Trophoblast cell (in vitro differentiated cells and primary cell): ENCODE measurements around the gene MACROD2.

Experiments used
- DNase-seq, 2 donors: peaks; one replicate each; pipeline ENCODE4 v3.0.0-alpha.2; 2016
- H2AFZ ChIP-seq: 2 replicates; pipeline ENCODE4 v1.6.1; 2013; ENCODE audit warnings: low read length, moderate library complexity, mild to moderate bottlenecking; ENCODE audit not compliant: insufficient read depth, poor library complexity
- H2AK5ac ChIP-seq: 2 replicates; pipeline ENCODE4 v1.6.1; 2013; ENCODE audit warnings: mild to moderate bottlenecking, low read length
- H2BK120ac ChIP-seq: 2 replicates; pipeline ENCODE4 v1.6.1; 2013; ENCODE audit warnings: low read length, mild to moderate bottlenecking, moderate library complexity; ENCODE audit not compliant: insufficient read depth, poor library complexity
- H2BK12ac ChIP-seq: 2 replicates; pipeline ENCODE4 v1.6.1; 2013; ENCODE audit warnings: mild to moderate bottlenecking, low read length, moderate library complexity
- H2BK5ac ChIP-seq: 2 replicates; pipeline ENCODE4 v1.6.1; 2013; ENCODE audit warnings: low read length, low read depth, moderate library complexity, mild to moderate bottlenecking; ENCODE audit not compliant: poor library complexity
- H3K14ac ChIP-seq: 2 replicates; pipeline ENCODE4 v1.6.1; 2013; ENCODE audit warnings: mild to moderate bottlenecking, low read length
- H3K18ac ChIP-seq: 2 replicates; pipeline ENCODE4 v1.6.1; 2013; ENCODE audit warnings: mild to moderate bottlenecking, low read length
- H3K23ac ChIP-seq: 2 replicates; pipeline ENCODE4 v1.6.1; 2013; ENCODE audit warnings: low read length
- H3K27ac ChIP-seq: 2 replicates; pipeline ENCODE4 v1.5.1; 2013; ENCODE audit warnings: low read depth, mild to moderate bottlenecking, inconsistent platforms, low read length, moderate library complexity
- H3K27me3 ChIP-seq: 2 replicates; pipeline ENCODE4 v1.6.1; 2013; ENCODE audit warnings: inconsistent platforms, mild to moderate bottlenecking, low read length, moderate library complexity; ENCODE audit not compliant: insufficient read depth
- H3K36me3 ChIP-seq, 2 experiments: 1 replicate in 1 of 2; 2 replicates in 1 of 2; pipeline ENCODE4 v1.6.1; 2013; ENCODE audit warnings: low read length in 2 of 2, mild to moderate bottlenecking in 2 of 2, moderate library complexity in 1 of 2; ENCODE audit not compliant: insufficient read depth in 2 of 2, control insufficient read depth in 1 of 2
- H3K4ac ChIP-seq: 2 replicates; pipeline ENCODE4 v1.6.1; 2013; ENCODE audit warnings: low read depth, mild to moderate bottlenecking, low read length, moderate library complexity
- H3K4me1 ChIP-seq, 2 experiments: 1 replicate in 1 of 2; 2 replicates in 1 of 2; pipeline ENCODE4 v1.6.1; 2013; ENCODE audit warnings: low read length in 2 of 2, mild to moderate bottlenecking in 2 of 2, moderate library complexity in 1 of 2; ENCODE audit not compliant: insufficient read depth in 2 of 2, control insufficient read depth in 1 of 2
- H3K4me2 ChIP-seq: 2 replicates; pipeline ENCODE4 v1.6.1; 2013; ENCODE audit warnings: inconsistent platforms, mild to moderate bottlenecking, low read length, moderate library complexity
- H3K4me3 ChIP-seq: 2 replicates; pipeline ENCODE4 v1.5.1; 2013; ENCODE audit warnings: mild to moderate bottlenecking, low read depth, low read length, inconsistent platforms
- H3K79me1 ChIP-seq: one replicate; pipeline ENCODE4 v1.6.1; 2013; ENCODE audit warnings: low read length
- H3K79me2 ChIP-seq: 2 replicates; pipeline ENCODE4 v1.6.1; 2013; ENCODE audit warnings: low read length, mild to moderate bottlenecking; ENCODE audit not compliant: control insufficient read depth, insufficient read depth, poor library complexity
- H3K9ac ChIP-seq: 2 replicates; pipeline ENCODE4 v1.6.1; 2013; ENCODE audit warnings: mild to moderate bottlenecking, low read length
- H3K9me3 ChIP-seq: 2 replicates; pipeline ENCODE4 v1.6.1; 2013; ENCODE audit warnings: low read depth, mild to moderate bottlenecking, control low read depth, inconsistent platforms, low read length; ENCODE audit not compliant: insufficient read depth
- H4K12ac ChIP-seq: 2 replicates; pipeline ENCODE4 v1.6.1; 2013; ENCODE audit warnings: low read depth, mild to moderate bottlenecking, low read length, moderate library complexity
- H4K8ac ChIP-seq: 2 replicates; pipeline ENCODE4 v1.6.1; 2013; ENCODE audit warnings: low read depth, mild to moderate bottlenecking, low read length, moderate library complexity
- H4K91ac ChIP-seq: one replicate; pipeline ENCODE4 v1.6.1; 2013; ENCODE audit warnings: low read depth, mild to moderate bottlenecking, low read length, moderate library complexity
- WGBS: extraction: QIAGEN DNeasy Blood & Tissue Kit; methylation state at CpG from one replicate; pipeline ENCODE4 v1.1.7; 2013; ENCODE audit warnings: missing lambda C conversion rate; ENCODE audit not compliant: insufficient read length, insufficient coverage; ENCODE audit errors: extremely low coverage; 5-methylcytosine and 5-hydroxymethylcytosine counted together

The MACROD2 gene

GRCh38 chr20:15642109-15642508 is 1646.8 kb downstream of the MACROD2 start:
- H2AK5ac ChIP-seq: no peak overlapping the region
- H3K4ac ChIP-seq: no peak overlapping the region
- peaks cover 1% of the 10 kb centered on the region for H3K9me3 ChIP-seq
- H2BK12ac ChIP-seq: no peak overlapping the region
- no peak overlapping the region for H4K12ac ChIP-seq
- no peak overlapping the region for H3K4me2 ChIP-seq
- no peak overlapping the region for H4K8ac ChIP-seq
- H3K79me2 ChIP-seq: no peaks in the 10 kb centered on the region
- H2BK5ac ChIP-seq: no peak overlapping the region
- H3K4me1 ChIP-seq: no peaks in the 10 kb centered on the region
- H3K14ac ChIP-seq: no peak overlapping the region
- H4K91ac ChIP-seq: no peak overlapping the region
- no peaks in the 10 kb centered on the region for H3K79me1 ChIP-seq
- DNase-seq: no peak
- no peak overlapping the region for H3K4me3 ChIP-seq
- no peaks in the 10 kb centered on the region for H3K36me3 ChIP-seq
- H2BK120ac ChIP-seq: no peak overlapping the region
- no peak overlapping the region for H2AFZ ChIP-seq
- no peak overlapping the region for H3K18ac ChIP-seq
- no peak overlapping the region for H3K27ac ChIP-seq
- no peak overlapping the region for H3K23ac ChIP-seq
- H3K9ac ChIP-seq: no peak overlapping the region
- no CpG with 5 or more reads among the region's 6 CpGs for WGBS
- H3K27me3 ChIP-seq: no peaks in the 10 kb centered on the region

- H2AFZ ChIP-seq: no peak overlapping the region
- no peak overlapping the region for H4K8ac ChIP-seq
Observed at GRCh38 chr20:15642676-15643075, 1647.4 kb downstream of the MACROD2 start.

DNA sequence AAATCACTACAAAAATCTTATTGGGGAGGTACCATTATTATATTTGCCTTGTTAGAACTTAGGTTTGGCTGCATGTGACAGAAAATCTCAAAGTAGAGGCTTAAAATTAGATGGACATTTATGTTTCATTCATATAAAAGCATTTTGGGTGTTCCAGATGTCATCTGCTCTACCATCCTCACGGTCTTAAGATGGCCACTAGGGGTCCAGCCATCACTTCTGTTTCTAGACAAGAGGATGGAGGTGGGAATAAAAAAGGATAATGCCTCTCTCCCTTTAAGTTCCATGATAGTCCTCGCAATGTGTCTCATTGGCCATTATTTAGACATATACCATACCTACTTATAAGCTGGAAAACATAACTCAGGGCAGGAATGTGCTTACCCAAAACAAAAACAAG is 1648.4 kb downstream of the MACROD2 start:
- WGBS: no CpG with 5 or more reads among the region's 2 CpGs
- no peak overlapping the region for H3K4me2 ChIP-seq
- no peak overlapping the region for H2AFZ ChIP-seq
- no peak overlapping the region for H3K18ac ChIP-seq
- no peak overlapping the region for H4K8ac ChIP-seq
- no peak for DNase-seq
- H4K12ac ChIP-seq: no peak overlapping the region
- H3K23ac ChIP-seq: no peak overlapping the region
- no peaks in the 10 kb centered on the region for H3K79me2 ChIP-seq
- no peak overlapping the region for H3K4ac ChIP-seq
- no peak overlapping the region for H3K27ac ChIP-seq
- no peak overlapping the region for H3K9ac ChIP-seq
- no peak overlapping the region for H4K91ac ChIP-seq
- H3K79me1 ChIP-seq: no peaks in the 10 kb centered on the region
- H2BK5ac ChIP-seq: no peak overlapping the region
- H3K14ac ChIP-seq: no peak overlapping the region
- H3K4me1 ChIP-seq: no peaks in the 10 kb centered on the region
- H3K36me3 ChIP-seq: no peaks in the 10 kb centered on the region
- no peak overlapping the region for H3K4me3 ChIP-seq
- H3K27me3 ChIP-seq: no peaks in the 10 kb centered on the region
- H3K9me3 ChIP-seq: peaks cover 1% of the 10 kb centered on the region
- no peak overlapping the region for H2BK12ac ChIP-seq
- no peak overlapping the region for H2AK5ac ChIP-seq
- no peak overlapping the region for H2BK120ac ChIP-seq

More at GRCh38 chr20:15642676-15643075, 1647.4 kb downstream of the MACROD2 start:
- no peaks in the 10 kb centered on the region for H3K4me1 ChIP-seq
- H2AK5ac ChIP-seq: no peak overlapping the region
- no peak for DNase-seq
- H3K36me3 ChIP-seq: no peaks in the 10 kb centered on the region
- no peak overlapping the region for H4K91ac ChIP-seq
- H2BK12ac ChIP-seq: no peak overlapping the region
- peak overlapping the region; percentile 44 for H3K4me3 ChIP-seq
- no peak overlapping the region for H3K9ac ChIP-seq
- H3K14ac ChIP-seq: no peak overlapping the region
- H2BK5ac ChIP-seq: no peak overlapping the region
- no peaks in the 10 kb centered on the region for H3K79me2 ChIP-seq
- H4K12ac ChIP-seq: no peak overlapping the region
- H3K23ac ChIP-seq: no peak overlapping the region
- H3K9me3 ChIP-seq: peaks cover 1% of the 10 kb centered on the region
- no CpG with 5 or more reads among the region's 4 CpGs for WGBS
- no peak overlapping the region for H2BK120ac ChIP-seq
- no peak overlapping the region for H3K4ac ChIP-seq
- H3K18ac ChIP-seq: no peak overlapping the region
- no peak overlapping the region for H3K4me2 ChIP-seq
- H3K79me1 ChIP-seq: no peaks in the 10 kb centered on the region
- H3K27ac ChIP-seq: no peak overlapping the region
- H3K27me3 ChIP-seq: no peaks in the 10 kb centered on the region

- no peak overlapping the region for H3K18ac ChIP-seq
- no peaks in the 10 kb centered on the region for H3K4me1 ChIP-seq
- H2BK5ac ChIP-seq: no peak overlapping the region
- no CpG with 5 or more reads among the region's 2 CpGs for WGBS
- H3K27me3 ChIP-seq: no peaks in the 10 kb centered on the region
- H3K4ac ChIP-seq: no peak overlapping the region
- no peak overlapping the region for H3K4me2 ChIP-seq
- peaks cover 1% of the 10 kb centered on the region for H3K9me3 ChIP-seq
- no peak overlapping the region for H2BK120ac ChIP-seq
- H3K27ac ChIP-seq: no peak overlapping the region
- H2AFZ ChIP-seq: no peak overlapping the region
- DNase-seq: peak in 1 of 2 donors; percentile 3
- H3K14ac ChIP-seq: no peak overlapping the region
- no peak overlapping the region for H2BK12ac ChIP-seq
- no peak overlapping the region for H3K23ac ChIP-seq
- H3K79me2 ChIP-seq: no peaks in the 10 kb centered on the region
- no peak overlapping the region for H4K12ac ChIP-seq
- no peak overlapping the region for H4K91ac ChIP-seq
- no peak overlapping the region for H3K4me3 ChIP-seq
- no peak overlapping the region for H4K8ac ChIP-seq
- no peaks in the 10 kb centered on the region for H3K79me1 ChIP-seq
- no peak overlapping the region for H3K9ac ChIP-seq
- H2AK5ac ChIP-seq: no peak overlapping the region
- no peaks in the 10 kb centered on the region for H3K36me3 ChIP-seq
Observed at GRCh38 chr20:15645816-15646215, 1650.5 kb downstream of the MACROD2 start.
